ENCODE measurements around the gene RHOF.

DNA sequence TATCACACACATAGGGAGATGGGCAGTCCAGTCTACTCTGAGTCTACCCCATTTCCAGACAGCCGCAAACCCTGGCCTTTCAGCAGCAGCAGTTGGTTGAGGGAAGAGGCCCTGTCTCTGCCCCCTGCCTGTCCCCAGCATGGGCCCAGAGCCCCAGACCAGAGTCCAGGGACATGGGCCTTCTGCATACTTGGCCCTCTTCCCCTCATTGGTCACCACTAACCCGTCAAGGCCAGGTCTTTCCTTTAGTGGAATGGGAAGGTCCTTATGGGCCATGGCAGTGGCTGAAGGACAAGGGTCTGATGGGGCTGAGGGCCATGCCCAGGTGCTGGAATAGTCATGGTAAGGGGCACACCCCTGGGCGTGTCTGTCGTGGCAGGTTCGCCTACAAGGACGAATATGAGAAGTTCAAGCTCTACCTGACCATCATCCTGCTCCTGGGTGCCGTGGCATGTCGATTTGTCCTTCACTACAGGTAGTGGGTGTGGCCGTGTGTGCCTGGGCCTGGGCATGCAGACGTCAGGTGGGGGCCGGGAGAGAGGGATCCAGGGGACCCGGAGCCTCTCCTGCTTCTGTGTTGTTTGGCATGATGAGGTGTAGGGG, 41.6 kb downstream of the RHOF start:
- TF ChIP-seq, protein P1, sequence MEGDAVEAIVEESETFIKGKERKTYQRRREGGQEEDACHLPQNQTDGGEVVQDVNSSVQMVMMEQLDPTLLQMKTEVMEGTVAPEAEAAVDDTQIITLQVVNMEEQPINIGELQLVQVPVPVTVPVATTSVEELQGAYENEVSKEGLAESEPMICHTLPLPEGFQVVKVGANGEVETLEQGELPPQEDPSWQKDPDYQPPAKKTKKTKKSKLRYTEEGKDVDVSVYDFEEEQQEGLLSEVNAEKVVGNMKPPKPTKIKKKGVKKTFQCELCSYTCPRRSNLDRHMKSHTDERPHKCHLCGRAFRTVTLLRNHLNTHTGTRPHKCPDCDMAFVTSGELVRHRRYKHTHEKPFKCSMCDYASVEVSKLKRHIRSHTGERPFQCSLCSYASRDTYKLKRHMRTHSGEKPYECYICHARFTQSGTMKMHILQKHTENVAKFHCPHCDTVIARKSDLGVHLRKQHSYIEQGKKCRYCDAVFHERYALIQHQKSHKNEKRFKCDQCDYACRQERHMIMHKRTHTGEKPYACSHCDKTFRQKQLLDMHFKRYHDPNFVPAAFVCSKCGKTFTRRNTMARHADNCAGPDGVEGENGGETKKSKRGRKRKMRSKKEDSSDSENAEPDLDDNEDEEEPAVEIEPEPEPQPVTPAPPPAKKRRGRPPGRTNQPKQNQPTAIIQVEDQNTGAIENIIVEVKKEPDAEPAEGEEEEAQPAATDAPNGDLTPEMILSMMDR (IDR thresholded peaks at IDR 0.05; ENCODE audit: low read depth, low read length, poor library complexity, severe bottlenecking): no peak
- no peak for TF ChIP-seq EZH2phosphoT487 (IDR thresholded peaks at IDR 0.05; ENCODE audit: borderline replicate concordance, low read length)
